HG02759 (cell line): ENCODE data around the gene ELOVL2.

ENCODE experiments used
- ATAC-seq: cut with Tn5 transposase; IDR thresholded peaks from one replicate; pipeline ENCODE4 v1.9.1; 2021; ENCODE audit warnings: mild to moderate bottlenecking, moderate library complexity; ENCODE audit not compliant: unreplicated experiment

Gene ELOVL2

GRCh38 chr6:11058406-11058805 lies 14.3 kb upstream of the ELOVL2 start:
- no peak for ATAC-seq

GRCh38 chr6:11056871-11057270 lies 12.8 kb upstream of the ELOVL2 start:
- ATAC-seq = no peak

DNA sequence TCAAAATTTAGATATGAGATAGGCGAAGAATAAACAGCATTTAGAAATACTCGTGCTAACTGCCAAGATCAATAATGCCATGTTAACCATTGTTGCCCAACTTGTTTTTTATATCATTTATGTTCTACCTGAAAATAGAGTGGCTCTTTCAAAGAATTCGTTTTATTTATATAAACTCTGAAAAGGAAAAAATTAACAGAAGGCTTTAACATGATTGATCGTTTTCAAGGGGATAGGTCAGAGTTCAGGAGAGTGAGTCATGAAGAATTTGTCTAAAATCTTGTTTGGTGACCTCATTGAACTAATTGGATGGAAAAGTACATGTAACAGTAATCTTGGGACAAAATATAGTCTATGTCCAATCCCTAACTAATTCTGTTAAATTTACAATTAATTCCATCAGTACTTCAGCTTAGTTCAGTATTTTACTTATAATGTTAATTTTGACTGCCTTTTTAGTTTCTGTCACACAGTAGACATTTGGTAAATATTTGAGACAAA lies 11.1 kb upstream of the ELOVL2 start:
- ATAC-seq = no peak

GRCh38 chr6:11054722-11055121 lies 10.6 kb upstream of the ELOVL2 start:
- no peak for ATAC-seq

DNA sequence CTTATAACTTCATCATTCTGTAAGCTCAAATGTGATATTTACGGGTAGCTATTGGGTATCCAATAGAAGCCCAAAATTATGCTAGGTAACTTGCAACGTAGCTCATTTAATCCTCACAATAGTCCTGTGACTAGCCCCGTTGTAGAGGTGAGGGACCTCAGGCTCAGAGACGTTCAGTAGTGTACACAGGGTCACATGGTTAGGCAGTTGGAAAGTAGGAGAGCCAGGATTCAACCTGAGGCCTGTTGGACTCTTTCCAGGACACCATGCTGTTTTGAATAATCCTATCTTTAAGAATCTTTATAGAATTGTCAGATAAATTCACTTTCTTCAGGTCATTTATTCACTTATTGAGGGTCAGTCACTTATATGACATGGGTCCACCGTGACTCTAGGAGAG lies 9.2 kb upstream of the ELOVL2 start:
- ATAC-seq = no peak

DNA sequence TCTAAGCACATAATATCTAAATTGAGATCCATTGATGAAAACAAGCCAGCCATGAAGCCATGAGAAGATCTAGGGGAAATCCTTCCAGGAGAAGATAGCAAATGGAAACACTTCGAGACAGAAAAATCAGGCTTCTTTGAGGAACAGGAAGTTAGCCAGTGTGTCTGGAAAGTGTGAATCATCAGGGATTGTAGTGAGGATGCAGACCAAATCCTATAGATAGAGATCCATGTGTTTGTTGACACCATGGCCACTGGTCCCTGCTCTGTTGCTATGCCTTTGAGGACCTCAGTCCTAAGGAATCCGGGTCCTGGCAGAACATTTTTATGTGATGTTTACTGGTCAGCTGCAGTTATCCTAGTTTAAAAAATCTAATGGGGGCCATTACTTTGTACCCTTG lies 6.6 kb upstream of the ELOVL2 start:
- no peak for ATAC-seq

GRCh38 chr6:11044712-11045167 lies 635 bp upstream of the ELOVL2 start:
- ATAC-seq = no peak

DNA sequence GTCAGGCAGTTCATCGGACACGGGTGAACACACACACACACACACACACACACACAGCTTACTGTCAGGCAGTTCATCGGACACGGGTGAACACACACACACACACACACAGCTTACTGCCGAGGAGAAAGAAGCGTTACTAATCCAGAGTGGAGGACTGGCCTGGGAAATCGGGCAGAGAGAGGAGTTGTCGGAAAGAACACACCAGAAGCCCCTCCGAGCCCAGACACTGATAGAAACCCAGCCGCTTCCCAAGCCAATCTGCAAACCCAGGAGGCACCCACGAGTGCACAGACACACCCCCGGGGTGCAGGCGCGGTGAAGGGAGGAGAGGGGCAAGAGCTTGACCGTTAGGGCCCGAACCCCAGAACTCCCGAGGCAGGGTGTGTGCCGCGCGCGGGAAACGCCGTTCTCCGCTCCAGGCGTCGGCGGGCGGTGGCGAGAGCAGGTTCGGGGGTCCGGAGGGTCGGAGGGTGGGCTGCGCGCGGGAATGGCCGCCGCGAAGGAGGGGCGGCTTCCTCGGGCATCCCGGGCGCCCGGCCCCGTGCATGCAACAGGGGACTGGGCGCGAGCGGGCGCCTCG lies 636 bp downstream of the ELOVL2 start:
- ATAC-seq = peak; percentile 24

GRCh38 chr6:11042750-11043377 lies 1.2 kb downstream of the ELOVL2 start:
- ATAC-seq = no peak

DNA sequence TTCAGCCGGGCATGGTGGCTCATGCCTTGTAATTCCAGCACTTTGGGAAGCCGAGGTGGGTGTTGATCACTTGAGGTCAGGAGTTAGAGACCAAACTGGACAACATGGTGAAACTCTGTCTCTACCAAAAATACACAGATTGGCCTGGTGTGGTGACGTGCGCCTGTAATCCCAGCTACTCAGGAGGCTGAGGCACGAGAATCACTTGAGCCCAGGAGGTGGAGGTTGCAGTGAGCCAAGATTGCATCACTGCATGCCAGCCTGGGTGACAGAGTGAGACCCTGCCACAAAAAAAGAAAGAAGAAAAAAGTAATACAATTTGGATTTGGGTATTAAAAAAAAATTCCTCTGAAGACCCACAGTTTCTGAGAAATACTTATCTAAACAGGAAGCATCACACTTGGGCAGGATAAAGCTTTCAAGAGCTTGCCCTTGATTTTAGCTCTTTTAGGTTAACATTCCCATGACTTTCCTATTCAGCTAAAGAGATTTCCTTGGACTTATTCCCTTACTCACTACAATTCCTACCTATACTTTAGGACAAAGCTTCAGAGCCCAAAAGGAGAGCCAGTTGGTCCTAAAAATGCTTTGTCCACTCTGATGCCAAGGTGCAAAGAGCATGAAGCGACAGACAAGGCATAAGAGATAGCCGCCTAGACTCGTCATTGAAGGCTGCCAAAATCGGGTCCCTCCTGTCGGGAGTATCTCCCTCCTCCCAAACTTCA lies 1.9 kb downstream of the ELOVL2 start:
- no peak for ATAC-seq

DNA sequence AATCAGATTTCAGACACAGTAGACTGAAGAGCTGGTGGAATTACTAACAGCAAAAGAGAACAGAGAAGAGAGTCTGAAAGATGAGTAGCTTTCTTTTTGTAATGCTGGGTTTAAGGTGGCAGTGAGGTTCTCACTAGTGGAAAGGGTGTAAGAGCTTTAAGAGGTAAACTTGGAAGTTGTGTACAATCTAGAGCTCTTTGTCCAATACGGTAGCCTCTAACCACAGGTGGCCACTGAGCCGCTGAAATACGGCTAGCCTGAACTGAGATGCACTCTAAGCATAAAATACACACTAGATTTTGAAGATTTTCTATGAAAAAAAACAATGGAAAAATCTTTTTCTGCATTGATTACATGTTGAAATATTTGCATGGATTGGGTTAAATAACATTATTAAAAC lies 4.0 kb downstream of the ELOVL2 start:
- ATAC-seq = no peak

GRCh38 chr6:11039040-11039439 lies 5.1 kb downstream of the ELOVL2 start:
- no peak for ATAC-seq

- no peak for ATAC-seq
Observed at GRCh38 chr6:11036977-11037430, 7.1 kb downstream of the ELOVL2 start.

- no peak for ATAC-seq
Observed at GRCh38 chr6:11036351-11036740, 7.8 kb downstream of the ELOVL2 start.

DNA sequence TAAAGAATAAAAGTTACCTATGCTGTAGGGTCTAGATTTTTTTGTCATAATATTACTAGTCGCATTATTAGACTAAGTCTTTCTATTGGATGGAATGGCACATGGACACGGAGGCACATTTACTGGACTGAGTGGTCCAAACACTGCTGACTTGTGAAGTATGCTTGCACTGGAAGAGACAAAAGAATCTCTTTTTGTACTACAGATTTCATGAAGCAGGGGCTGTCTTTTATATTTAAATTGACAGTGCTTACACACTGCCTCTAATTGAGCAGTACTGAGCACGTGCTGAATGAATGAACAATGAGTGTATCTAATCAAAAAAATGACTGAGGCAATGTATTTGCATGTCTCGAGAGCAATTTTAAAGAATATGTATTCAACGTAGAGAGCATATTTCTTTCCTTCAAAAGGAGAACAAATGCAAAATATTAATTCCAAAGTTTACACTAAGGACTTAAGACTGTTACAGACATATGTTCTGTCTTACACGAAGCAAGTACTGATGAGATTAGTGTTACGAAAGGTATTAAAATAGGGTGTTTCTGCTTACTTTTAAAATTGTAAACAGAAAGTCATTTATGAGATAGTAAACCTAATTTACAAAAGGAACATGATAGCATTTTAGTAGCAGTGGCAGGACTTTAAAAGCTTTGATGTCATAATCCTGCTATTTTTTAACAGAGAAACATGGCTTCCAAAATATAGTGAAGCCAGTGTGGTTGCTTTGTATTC lies 8.3 kb downstream of the ELOVL2 start:
- no peak for ATAC-seq

- no peak for ATAC-seq
Observed at GRCh38 chr6:11033825-11034224, 10.3 kb downstream of the ELOVL2 start.

GRCh38 chr6:11030904-11031303 lies 13.2 kb downstream of the ELOVL2 start:
- no peak for ATAC-seq

- no peak for ATAC-seq
Observed at GRCh38 chr6:11028959-11029358, 15.1 kb downstream of the ELOVL2 start.

GRCh38 chr6:11027565-11028110 lies 16.5 kb downstream of the ELOVL2 start:
- no peak for ATAC-seq

- ATAC-seq = peak; percentile 96
Observed at GRCh38 chr6:11025921-11026635, 18.0 kb downstream of the ELOVL2 start.
